ENCODE measurements around the gene DBX2. TPM values are rescaled to one million over a fixed set of nuclear protein-coding genes. Genes with fewer than 3 reads are reported as not detected.
"Not testable (repeated sequence)": the region's sequence is repeated elsewhere in the genome, so short reads cannot be mapped to it uniquely, and the experiment has no call there.

The DBX2 gene
- not detected for total RNA-seq

GRCh38 chr12:45050751-45051571 lies at the start of gene DBX2:
Gene DBX2, minus strand, starts transcription at chr12:45051099. Its CDS starts 172 bp downstream, at chr12:45050927.
- peak; percentile 61 for ATAC-seq

- ATAC-seq: no peak
Observed at GRCh38 chr12:45098766-45099165, 47.9 kb upstream of the DBX2 start.

DNA sequence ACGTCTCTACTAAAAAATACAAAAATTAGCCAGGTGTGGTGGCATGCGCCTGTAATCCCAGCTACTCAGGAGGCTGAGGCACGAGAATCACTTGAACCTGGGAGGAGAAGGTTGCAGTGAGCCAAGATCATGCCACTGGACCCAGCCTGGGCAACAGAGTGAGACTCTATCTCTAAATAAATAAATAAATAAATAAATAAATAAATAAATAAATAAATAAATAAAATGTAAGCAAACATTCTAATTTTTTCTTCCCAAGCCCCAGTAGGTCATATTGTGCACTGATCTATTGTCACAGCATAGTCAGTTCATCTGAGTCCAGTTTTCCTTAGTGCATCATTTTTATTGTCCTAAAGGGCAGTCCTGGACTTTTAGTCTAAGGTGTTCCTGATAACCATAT lies 44.5 kb upstream of the DBX2 start:
- ATAC-seq: not testable (repeated sequence)

GRCh38 chr12:45093051-45093450 lies 42.2 kb upstream of the DBX2 start:
- no peak for ATAC-seq

- no peak for ATAC-seq
Observed at GRCh38 chr12:45089411-45090075, 38.6 kb upstream of the DBX2 start.

DNA sequence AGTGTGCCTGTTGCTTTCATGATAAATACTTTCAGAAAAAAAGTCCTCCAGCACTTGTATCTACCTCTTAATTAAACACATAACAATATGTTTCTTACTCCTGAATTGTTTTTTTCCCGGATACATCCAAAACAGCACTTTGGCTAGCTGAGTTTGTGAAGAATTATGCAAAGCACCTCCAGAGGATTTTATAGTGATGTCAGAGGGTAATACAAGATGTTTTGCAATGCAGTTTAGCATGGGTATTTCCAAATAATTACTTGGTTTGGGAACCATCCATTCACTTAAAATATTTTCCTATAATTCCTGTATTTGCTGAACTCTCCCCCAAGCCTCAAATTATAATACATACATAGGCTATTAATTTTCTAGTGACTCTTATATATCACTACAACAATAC lies 37.7 kb upstream of the DBX2 start:
- no peak for ATAC-seq

DNA sequence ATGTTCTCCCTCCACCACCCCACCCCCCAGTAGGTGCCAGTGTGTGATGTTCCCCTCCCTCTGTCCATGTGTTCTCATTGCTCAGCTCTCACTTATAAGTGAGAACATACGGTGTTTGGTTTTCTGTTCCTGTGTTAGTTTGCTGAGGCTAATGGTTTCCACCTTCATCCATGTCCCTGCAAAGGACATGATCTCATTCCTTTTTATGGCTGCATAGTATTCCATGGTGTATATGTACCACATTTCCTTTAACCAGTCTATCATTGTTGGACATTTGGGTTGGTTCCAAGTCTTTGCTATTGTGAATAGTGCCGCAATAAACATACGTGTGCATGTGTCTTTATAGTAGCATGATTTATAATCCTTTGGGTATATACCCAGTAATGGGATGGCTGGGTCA lies 33.3 kb upstream of the DBX2 start:
- not testable (repeated sequence) for ATAC-seq

- no peak for ATAC-seq
Observed at GRCh38 chr12:45077251-45077650, 26.4 kb upstream of the DBX2 start.

DNA sequence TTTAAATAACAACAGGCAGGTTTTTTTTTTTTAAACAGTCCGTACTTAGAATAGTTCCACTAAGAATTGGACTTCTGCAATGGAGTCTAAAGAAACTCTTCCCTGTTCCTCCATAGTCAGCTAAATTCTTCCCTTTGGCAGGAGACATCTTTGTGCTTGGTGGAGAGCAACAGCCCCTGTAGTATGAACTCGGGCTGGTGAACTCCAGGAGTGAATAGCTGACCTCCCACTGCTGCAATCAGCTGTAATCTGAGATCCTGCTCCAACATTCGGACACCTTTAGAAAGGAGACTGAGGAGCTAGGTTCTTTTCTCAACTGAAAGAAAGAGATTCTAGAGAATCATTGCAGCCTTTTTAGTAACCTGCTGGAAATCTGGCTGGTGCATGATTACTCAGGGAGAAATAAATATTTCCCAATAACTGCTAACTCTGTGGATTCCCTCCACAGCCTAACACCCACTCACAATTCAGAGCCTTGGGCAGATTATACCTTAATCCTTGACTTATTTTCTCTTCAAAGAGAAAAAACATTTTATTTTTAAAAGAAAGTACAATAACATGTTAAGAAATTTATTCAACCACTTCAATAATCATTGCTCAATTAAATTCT lies 25.6 kb upstream of the DBX2 start:
- no peak for ATAC-seq

DNA sequence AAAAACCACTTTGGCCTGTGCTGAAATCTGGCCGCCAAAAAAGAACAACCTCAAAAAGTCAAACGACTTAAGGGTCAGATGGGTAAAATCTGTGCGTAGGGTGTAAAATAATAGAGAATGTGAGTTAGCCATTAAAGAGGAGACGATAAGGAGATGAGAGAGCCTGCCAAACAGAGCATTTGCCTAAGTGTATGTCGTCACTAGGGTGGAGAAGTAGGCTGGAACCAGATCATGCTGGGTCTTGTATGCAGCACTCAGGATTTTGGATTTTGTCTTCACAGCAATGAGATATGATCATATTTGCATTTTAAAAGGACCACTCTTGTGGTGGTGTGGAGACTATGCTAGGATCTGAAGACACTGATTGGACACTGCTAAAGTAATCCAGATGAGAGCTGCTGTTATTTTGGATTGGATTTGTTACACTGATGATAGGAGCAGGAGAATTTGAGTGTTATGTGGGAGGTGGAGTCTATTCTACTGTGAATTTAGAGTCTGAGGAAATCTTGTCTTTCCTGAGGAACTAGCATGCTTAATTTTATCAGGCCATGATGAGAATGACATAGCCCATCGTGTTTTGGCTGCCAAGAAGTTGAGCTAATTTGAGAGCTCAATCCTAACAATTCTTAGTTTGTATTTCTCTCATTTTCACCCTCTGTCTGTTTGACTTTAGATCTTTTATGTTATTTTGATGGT lies 24.8 kb upstream of the DBX2 start:
- peak; percentile 32 for ATAC-seq

- no peak for ATAC-seq
Observed at GRCh38 chr12:45065125-45065626, 14.3 kb upstream of the DBX2 start.

DNA sequence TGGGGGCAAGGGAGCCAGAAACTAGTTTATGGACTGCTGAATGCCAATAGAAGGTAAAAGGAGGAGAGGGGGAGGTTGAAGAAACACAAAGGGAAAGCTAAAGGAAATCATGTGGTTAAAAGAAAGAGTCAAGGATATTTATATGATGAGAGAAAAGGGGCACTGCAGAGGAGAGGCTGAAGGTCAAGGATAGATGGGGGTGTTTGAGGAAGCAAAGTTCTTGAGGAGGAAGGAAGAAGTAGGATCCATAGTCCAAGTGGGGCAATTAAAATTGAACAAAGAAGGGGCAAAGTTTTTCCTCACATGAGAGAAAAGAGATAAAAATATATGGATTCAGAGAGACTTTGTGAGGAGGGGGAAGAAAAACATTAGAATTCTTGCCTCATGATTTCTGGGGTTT lies 10.1 kb upstream of the DBX2 start:
- ATAC-seq: no peak

DNA sequence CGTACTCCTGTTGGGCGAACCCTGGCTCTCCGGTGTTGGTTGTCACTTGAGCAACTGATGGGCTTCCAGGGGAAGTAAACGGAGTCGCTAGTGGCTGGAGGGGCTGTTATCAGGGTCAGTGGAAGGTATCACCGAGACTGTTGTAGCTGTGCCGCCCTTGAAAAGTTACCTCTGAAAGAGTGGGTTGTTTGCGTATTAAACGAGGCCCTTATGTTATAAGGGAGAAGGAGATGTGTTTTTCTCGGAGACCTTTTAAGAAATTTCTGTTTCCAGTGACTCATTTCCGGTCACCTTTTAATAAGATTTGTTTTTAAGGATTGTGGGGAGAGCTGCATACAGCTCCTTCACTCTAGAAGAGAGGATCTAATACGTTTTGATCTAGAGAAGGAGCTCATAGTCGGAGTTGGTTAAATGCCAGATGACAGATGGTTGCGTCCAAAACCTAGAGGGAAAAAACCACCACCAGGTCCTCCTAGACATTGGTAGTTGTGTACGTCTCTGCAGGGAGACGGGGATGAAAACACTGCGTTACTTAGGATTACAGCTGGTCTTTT lies 750 bp upstream of the DBX2 start:
- ATAC-seq: no peak

GRCh38 chr12:45049912-45050750 lies 768 bp downstream of the DBX2 start:
- peak; percentile 56 for ATAC-seq

GRCh38 chr12:45042599-45042998 lies 8.3 kb downstream of the DBX2 start:
- ATAC-seq: no peak

DNA sequence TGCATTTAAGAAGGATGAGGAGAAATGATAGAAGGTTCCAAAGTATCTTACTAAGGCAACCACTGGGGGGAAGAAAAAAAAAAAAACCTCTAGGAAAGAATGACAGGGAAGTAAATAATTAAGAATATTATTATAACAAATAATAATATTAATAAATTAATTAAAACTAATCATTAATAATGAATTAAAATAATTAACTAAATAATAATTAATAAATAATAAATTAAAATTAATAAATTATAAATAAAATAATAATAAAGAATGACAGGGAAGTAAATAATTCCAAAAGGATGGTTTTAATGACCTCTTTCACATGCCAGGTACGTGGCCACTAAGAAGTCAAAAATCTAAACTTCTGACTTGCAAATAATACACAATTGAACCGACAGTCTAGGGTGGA lies 9.9 kb downstream of the DBX2 start:
- ATAC-seq: no peak

DNA sequence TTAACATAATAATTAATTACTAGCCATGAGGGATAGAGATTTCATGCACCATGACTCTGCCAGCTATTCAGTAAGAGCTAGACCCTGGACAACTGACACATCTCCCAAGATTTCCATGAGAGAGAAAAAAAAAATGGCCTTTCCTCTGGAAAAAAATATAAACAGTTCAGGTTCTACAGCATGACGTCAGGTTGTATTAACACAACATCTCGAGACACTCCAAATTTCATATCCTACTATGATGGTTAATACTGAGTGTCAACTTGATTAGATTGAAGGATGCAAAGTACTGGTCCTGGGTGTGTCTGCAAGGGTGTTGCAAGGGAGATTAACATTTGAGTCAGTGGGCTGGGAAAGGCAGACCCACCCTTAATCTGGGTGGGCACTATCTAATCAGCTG lies 11.1 kb downstream of the DBX2 start:
- no peak for ATAC-seq

DNA sequence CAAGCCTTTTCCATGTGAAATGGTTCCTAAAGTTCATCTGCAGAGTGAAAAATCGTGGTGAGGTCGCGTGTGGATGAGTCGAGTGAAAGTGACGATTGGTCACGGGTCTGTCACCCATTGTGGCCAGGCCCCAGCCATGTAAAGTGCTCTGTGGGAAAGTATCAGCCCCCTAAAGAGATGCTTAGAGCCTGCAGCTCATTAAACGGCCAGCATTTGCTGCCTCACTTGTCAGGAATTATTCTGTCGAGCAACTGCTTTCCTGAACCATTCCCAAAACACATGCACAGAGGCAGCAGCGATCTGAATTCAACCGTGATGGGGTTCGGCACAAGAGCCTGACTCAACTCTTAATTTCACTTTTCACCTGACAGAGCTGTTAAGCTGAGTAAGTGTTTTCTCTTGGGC lies 16.0 kb downstream of the DBX2 start:
- ATAC-seq: no peak

GRCh38 chr12:45017916-45018315 lies 33.0 kb downstream of the DBX2 start:
- ATAC-seq: no peak

- no peak for ATAC-seq
Observed at GRCh38 chr12:45014396-45014795, 36.5 kb downstream of the DBX2 start.

GRCh38 chr12:45012749-45013148 lies 38.1 kb downstream of the DBX2 start:
- no peak for ATAC-seq

DNA sequence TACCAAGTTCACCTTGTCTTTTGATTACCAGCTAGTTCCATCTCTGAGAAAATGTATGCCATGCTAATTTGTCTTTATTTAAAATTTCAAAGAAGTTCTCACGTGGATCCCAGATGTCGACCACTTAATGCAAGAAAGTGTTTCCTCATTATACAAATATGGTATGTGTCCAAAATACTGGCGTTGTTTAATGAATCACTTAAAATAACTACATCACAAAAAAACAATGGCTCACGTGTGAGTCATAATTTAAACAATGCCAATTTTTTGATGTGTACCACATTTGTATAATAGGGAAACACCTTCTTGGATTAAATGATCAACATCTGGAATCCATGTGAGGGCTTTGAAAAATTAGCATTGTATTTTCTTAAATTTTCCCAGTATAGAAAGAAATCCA lies 40.8 kb downstream of the DBX2 start:
- ATAC-seq: no peak
